Ovary (tissue), 9 donors: ENCODE results near the gene HPSE2. TPM values are rescaled to one million over a fixed set of nuclear protein-coding genes. Genes with fewer than 3 reads are reported as not detected.

Experiments
- DNase-seq, 5 donors: peaks; one replicate each; pipeline ENCODE4 v3.0.0-alpha.2; 2019 to 2020
- H3K27ac ChIP-seq, 2 donors: fragments of 200-600 bp; one replicate each; pipeline versions ENCODE4 v1.5.1 to v1.8.0; 2019 to 2022
- H3K27me3 ChIP-seq: fragments of 200-600 bp; one replicate; pipeline ENCODE4 v1.8.0; 2022
- H3K36me3 ChIP-seq: fragments of 200-600 bp; sonication (generic); one replicate; pipeline ENCODE4 v1.5.1; 2019
- H3K4me1 ChIP-seq: one replicate; pipeline ENCODE4 v1.8.1; 2013; ENCODE audit warnings: mild to moderate bottlenecking, moderate library complexity; ENCODE audit not compliant: insufficient read depth
- H3K4me3 ChIP-seq: fragments of 200-600 bp; sonication (generic); one replicate; pipeline ENCODE4 v1.5.1; 2017
- H3K9me3 ChIP-seq, 2 donors: fragments of 200-600 bp in 1 of 2; sonication (generic) in 1 of 2; one replicate each; pipeline versions ENCODE4 v1.5.1 to v1.8.1; 2013 to 2019; ENCODE audit warnings: mild to moderate bottlenecking in 1 of 2, moderate library complexity in 1 of 2
- EP300 ChIP-seq: sonication (generic); formaldehyde crosslinking; IDR thresholded peaks from one replicate; pipeline ENCODE4 v1.6.1; 2017; ENCODE audit warnings: antibody characterized with exemption
- POLR2A ChIP-seq: fragments of 450-650 bp; IDR thresholded peaks from one replicate; pipeline ENCODE4 v1.6.1; 2017; ENCODE audit warnings: antibody characterized with exemption, mild to moderate bottlenecking, moderate library complexity
- WGBS, 3 donors: extraction: QIAGEN DNeasy Blood & Tissue Kit in 1 of 3; methylation state at CpG; one replicate each; pipeline versions ENCODE4 v1.1.5 to v1.1.7; 2013 to 2017; 5-methylcytosine and 5-hydroxymethylcytosine counted together
- intact Hi-C, 4 donors: fragments of 100-400 bp; cut with DNase I; formaldehyde crosslinking; loops; one replicate each; pipeline versions ENCODE4 v1.11.0 to v1.15.1; 2022 to 2023
- polyA plus RNA-seq, 2 donors: library from polyadenylated mRNA; stranded (reverse); fragments of 200-250 nt in 1 of 2; fragments of 350-450 nt in 1 of 2; fragmentation: Illumina TruSeq in 1 of 2; extraction: RNeasy Lipid Tissue Mini Kit (QIAGEN cat#74804) in 1 of 2; gene quantifications; one replicate each; pipeline ENCODE4 v1.2.3, GENCODE V29; 2013 to 2014
- total RNA-seq, 7 donors: library from RNA; depleted of rRNA in 2 of 7; stranded (reverse); fragments of >200 nt in 2 of 7; fragmentation: NEBNext Ultra II Directional in 3 of 7; extraction: Animal tissue kit (Norgen Biotek cat#: 25700) in 3 of 7; gene quantifications; one replicate each; pipeline versions ENCODE4 v1.1.0 to v1.2.4, GENCODE V29; 2016 to 2023
- TF ChIP-seq, protein P1 (sequence below), 3 donors: fragments of 450-650 bp in 2 of 3; fragments of 200-600 bp in 1 of 3; IDR thresholded peaks; one replicate each; pipeline versions ENCODE4 v1.5.1 to v1.8.0; 2016 to 2022; ENCODE audit warnings: antibody characterized with exemption in 3 of 3, mild to moderate bottlenecking in 1 of 3
- donor health status: DM: no; HTN: no; CAD: no; lungs with moderate emphysema.
- donor health status: DM: no; HTN: no; CAD: no.
- donor health status: Bipolar disorder and iron deficiency.
- donor health status: DM: yes; HTN: yes; CAD: no.
- donor health status: DM: no; HTN: no; CAD: no.
- donor health status: DM: yes; HTN: yes; CAD: no.

Gene HPSE2
- total and polyA plus RNA-seq, 9 donors: 0.07 to 1.2 (median 0.12) TPM; not detected in 4

DNA sequence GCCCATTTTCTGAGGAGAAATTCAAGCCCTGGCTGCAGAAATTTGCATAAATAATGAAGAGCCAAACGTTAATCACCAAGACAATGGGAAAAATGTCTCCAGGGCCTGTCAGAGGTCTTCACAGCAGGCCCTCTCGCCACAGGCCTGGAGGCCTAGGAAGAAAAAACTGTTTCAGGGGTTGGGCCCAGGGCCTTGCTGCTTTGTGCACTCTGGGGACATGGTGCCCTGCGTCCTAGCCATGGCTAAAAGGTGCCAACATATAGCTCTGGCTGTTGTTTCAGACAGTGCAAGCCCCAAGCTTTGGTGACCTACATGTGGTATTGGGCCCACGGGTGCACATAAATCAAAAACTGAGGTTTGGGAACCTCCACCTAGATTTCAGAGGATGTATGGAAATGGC lies 796.9 kb downstream of the HPSE2 start:
- Histone ChIP-seq H3K4me1 (no peaks in the 10 kb centered on the region), H3K27me3 (no peaks in the 10 kb centered on the region), H3K27ac (no peak overlapping the region), H3K36me3 (no peaks in the 10 kb centered on the region), H3K4me3 (no peak overlapping the region), H3K9me3 (no peaks in the 10 kb centered on the region)
- TF ChIP-seq POLR2A (no peak), EP300 (no peak)
- TF ChIP-seq, protein P1, sequence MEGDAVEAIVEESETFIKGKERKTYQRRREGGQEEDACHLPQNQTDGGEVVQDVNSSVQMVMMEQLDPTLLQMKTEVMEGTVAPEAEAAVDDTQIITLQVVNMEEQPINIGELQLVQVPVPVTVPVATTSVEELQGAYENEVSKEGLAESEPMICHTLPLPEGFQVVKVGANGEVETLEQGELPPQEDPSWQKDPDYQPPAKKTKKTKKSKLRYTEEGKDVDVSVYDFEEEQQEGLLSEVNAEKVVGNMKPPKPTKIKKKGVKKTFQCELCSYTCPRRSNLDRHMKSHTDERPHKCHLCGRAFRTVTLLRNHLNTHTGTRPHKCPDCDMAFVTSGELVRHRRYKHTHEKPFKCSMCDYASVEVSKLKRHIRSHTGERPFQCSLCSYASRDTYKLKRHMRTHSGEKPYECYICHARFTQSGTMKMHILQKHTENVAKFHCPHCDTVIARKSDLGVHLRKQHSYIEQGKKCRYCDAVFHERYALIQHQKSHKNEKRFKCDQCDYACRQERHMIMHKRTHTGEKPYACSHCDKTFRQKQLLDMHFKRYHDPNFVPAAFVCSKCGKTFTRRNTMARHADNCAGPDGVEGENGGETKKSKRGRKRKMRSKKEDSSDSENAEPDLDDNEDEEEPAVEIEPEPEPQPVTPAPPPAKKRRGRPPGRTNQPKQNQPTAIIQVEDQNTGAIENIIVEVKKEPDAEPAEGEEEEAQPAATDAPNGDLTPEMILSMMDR (IDR thresholded peaks at IDR 0.05): no peak
- intact Hi-C loops: no loop called here
- DNase-seq: no peak
- WGBS, 3 donors: 91 to 94% (median 92%) methylated on average over 4 of the region's 4 CpGs

DNA sequence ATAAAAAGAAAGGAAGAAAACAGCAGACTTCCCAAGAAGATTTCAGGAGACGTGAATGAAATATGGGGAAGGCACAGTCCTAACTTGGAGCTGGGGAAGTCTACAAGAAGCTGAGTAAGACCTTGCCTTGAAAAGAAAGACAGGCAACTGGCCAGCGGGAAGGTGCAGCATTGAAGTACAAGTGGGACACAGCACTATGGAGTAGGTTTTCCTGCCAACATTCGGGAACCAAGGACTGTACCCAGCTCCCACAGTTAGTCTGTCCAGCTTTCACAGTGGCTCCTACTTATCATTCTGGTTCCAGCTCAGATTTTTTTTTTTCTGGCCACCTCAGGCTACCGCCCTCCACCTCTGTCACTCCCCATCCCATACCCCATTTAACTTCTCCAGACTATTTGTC lies 798.9 kb downstream of the HPSE2 start:
- TF ChIP-seq, protein P1 (IDR thresholded peaks at IDR 0.05): no peak
- TF ChIP-seq POLR2A: no peak
- TF ChIP-seq EP300: no peak
- Histone ChIP-seq H3K9me3 (no peaks in the 10 kb centered on the region), H3K27ac (no peak overlapping the region), H3K4me1 (no peaks in the 10 kb centered on the region), H3K27me3 (no peaks in the 10 kb centered on the region), H3K36me3 (no peaks in the 10 kb centered on the region), H3K4me3 (no peak overlapping the region)
- DNase-seq: no peak
- 95 to 96% (median 95%) methylated on average over 4 of the region's 4 CpGs for WGBS, 3 donors
- intact Hi-C loops: no loop called here

DNA sequence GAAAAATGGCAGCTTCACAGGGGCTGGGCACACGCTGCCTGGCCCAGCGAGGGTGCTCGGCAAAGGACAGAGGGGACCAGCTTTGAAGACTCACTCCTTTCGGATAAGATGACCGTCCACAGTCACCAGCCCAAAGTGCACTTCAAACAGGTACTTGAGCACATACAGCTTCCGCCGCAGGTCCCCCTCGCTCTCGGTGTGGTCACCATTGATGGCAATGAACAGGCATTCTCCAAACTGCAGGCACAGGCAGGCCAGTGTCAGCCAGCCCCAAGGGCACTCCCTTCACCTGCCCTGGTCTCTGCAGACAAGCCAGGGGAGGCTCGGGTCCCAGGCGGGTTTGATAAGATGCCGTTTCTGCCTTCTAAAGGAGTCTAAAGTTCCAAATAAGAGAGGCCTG lies 800.5 kb downstream of the HPSE2 start:
- H3K27me3 ChIP-seq: no peaks in the 10 kb centered on the region
- 95 to 96% (median 96%) methylated on average over 12 of the region's 12 CpGs for WGBS, 3 donors
- H3K4me1 ChIP-seq: no peaks in the 10 kb centered on the region
- H3K36me3 ChIP-seq: no peaks in the 10 kb centered on the region
- H3K4me3 ChIP-seq: no peak overlapping the region
- intact Hi-C loops: no loop called here
- no peak for DNase-seq
- H3K9me3 ChIP-seq: no peaks in the 10 kb centered on the region
- H3K27ac ChIP-seq: no peak overlapping the region
- no peak for TF ChIP-seq POLR2A
- TF ChIP-seq, protein P1 (IDR thresholded peaks at IDR 0.05): no peak
- TF ChIP-seq EP300: no peak

DNA sequence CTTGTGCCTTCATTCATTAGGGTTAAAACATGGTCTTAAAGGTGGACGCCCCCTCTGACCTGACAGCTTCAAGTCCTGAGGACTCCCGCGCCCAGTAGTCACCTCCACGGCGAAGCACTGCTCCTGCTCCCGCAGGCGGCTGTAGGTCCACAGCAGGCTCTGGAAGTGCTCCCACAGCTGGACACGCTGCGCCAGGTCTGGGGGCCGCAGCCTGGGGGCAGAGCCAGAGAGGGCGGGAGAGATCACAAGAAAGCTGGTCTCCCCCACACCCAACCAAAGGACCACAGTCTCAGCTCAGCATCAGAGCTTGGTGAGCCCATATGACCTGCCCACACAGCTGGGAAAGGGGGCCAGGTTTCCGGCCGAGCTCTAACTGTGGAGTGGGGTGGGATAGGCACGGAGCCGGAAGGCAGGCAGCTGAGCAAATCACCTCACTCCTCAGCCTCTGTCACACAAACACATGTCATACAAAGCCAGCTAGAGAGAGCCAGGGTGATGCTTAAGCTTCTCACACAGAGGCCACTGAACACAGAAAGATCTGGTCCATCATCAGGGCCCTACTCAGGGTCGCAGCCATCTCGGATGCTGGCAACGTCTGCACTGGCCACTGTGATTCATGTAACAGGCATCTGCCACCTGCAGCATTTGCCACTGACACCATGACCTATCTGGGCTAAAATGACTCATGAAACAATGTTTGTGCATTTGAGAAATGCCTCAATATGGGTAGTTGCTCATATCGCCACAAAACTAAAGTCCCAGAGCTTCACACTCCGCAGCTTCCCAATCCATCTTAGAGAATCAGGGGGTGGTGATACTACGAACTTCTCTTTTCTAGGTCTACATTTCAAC lies 801.5 kb downstream of the HPSE2 start:
- Histone ChIP-seq H3K9me3 (no peaks in the 10 kb centered on the region), H3K4me1 (no peaks in the 10 kb centered on the region), H3K36me3 (no peaks in the 10 kb centered on the region), H3K4me3 (no peak overlapping the region), H3K27ac (no peak overlapping the region), H3K27me3 (no peaks in the 10 kb centered on the region)
- WGBS, 3 donors: 96 to 97% (median 97%) methylated on average over 21 of the region's 21 CpGs
- TF ChIP-seq, protein P1 (IDR thresholded peaks at IDR 0.05): no peak
- TF ChIP-seq EP300 (no peak), POLR2A (no peak)
- intact Hi-C loops: no loop called here
- no peak for DNase-seq
